Measurements from ENCODE around the gene NARS2. TPM values are rescaled to one million over a fixed set of nuclear protein-coding genes. Genes with fewer than 3 reads are reported as not detected.
A peak's percentile ranks its signal among the peaks of the same experiment; 100 is the strongest.

The NARS2 gene
- total RNA-seq, 1 donor from 2014 or later, result 17.5 TPM

- no peak overlapping the region for H3K27ac ChIP-seq
- no peak overlapping the region for H3K4me3 ChIP-seq
- TF ChIP-seq CTCF (IDR thresholded peaks at IDR 0.05), result no peak
- DNase-seq, result no peak
- no peaks in the 10 kb centered on the region for H3K27me3 ChIP-seq
- intact Hi-C loops (cut with DNase I), result no loop called here
- H3K4me1 ChIP-seq, result peaks cover 33% of the 10 kb centered on the region
- ATAC-seq, result no peak
- no peaks in the 10 kb centered on the region for H3K36me3 ChIP-seq
- no peaks in the 10 kb centered on the region for H3K9me3 ChIP-seq
These were observed 179.1 kb downstream of the NARS2 start for GRCh38 chr11:78395597-78395996.

GRCh38 chr11:78392854-78393253 lies 181.8 kb downstream of the NARS2 start:
- Histone ChIP-seq H3K9me3 (no peaks in the 10 kb centered on the region), H3K27me3 (no peaks in the 10 kb centered on the region), H3K4me1 (peaks cover 27% of the 10 kb centered on the region), H3K4me3 (no peak overlapping the region), H3K27ac (no peak overlapping the region), H3K36me3 (no peaks in the 10 kb centered on the region)
- TF ChIP-seq CTCF (IDR thresholded peaks at IDR 0.05), result no peak
- intact Hi-C loops (cut with DNase I), result no loop called here
- ATAC-seq (no peak), DNase-seq (no peak)

- H3K36me3 ChIP-seq, result no peaks in the 10 kb centered on the region
- H3K27me3 ChIP-seq, result no peaks in the 10 kb centered on the region
- H3K27ac ChIP-seq, result no peak overlapping the region
- ATAC-seq (no peak), DNase-seq (no peak)
- no peak for TF ChIP-seq CTCF (IDR thresholded peaks at IDR 0.05)
- H3K4me1 ChIP-seq, result peaks cover 18% of the 10 kb centered on the region
- intact Hi-C loops (cut with DNase I), result no loop called here
- no peaks in the 10 kb centered on the region for H3K9me3 ChIP-seq
- no peak overlapping the region for H3K4me3 ChIP-seq
These were observed 183.2 kb downstream of the NARS2 start for GRCh38 chr11:78391424-78391823.

GRCh38 chr11:78390809-78391208 lies 183.9 kb downstream of the NARS2 start:
- H3K27me3 ChIP-seq, result no peaks in the 10 kb centered on the region
- no peaks in the 10 kb centered on the region for H3K36me3 ChIP-seq
- H3K27ac ChIP-seq, result no peak overlapping the region
- ATAC-seq (peak; percentile 60), DNase-seq (no peak)
- intact Hi-C loops (cut with DNase I), result no loop called here
- TF ChIP-seq CTCF (IDR thresholded peaks at IDR 0.05), result no peak
- no peak overlapping the region for H3K4me3 ChIP-seq
- H3K4me1 ChIP-seq, result peaks cover 18% of the 10 kb centered on the region
- no peaks in the 10 kb centered on the region for H3K9me3 ChIP-seq

DNA sequence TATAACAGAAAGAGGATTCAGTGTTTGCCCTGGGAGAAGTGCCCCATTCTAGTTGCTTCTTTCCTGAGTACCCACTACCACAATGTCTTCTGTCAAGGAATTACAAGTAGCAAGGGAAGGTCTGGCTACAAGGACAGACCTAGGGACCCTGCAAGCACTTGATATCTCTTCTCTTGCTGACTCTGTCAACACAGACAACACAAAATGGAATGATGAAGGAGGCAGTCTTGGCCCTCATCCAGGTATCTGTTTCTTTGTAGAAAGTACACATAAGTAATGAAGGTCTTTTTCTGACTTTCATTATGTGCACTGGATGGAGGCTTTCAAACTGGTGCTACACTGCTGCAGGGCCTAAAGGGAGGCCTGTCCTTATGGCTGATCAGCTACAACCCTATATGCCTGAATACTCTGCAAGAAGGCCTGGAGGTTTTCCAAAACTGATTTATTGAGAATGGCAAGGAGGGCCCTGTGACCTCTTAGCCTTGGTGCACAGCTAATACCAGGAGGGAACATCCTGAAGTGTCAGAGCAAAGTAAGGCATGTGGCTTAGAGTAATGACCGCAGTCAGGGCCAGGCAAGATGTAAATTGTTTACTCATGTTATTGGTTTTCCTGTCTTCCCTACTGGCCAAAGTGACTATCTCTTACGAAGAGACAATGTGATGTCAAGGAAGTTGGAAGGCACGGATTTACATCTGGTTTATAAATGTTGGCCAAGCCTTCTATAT lies 188.3 kb downstream of the NARS2 start:
- DNase-seq (no peak), ATAC-seq (no peak)

More for the DNA sequence above, 188.3 kb downstream of the NARS2 start:
- H3K27ac ChIP-seq, result no peak overlapping the region
- H3K4me3 ChIP-seq, result no peak overlapping the region
- intact Hi-C loops (cut with DNase I), result no loop called here
- no peaks in the 10 kb centered on the region for H3K36me3 ChIP-seq
- TF ChIP-seq CTCF (IDR thresholded peaks at IDR 0.05), result no peak
- H3K27me3 ChIP-seq, result no peaks in the 10 kb centered on the region
- peaks cover 7% of the 10 kb centered on the region for H3K9me3 ChIP-seq
- peaks cover 12% of the 10 kb centered on the region for H3K4me1 ChIP-seq

Other genes starting within 250 kb of the NARS2 start
- 65.8 TPM for gene GAB2, start 157.0 kb downstream of the NARS2 start, total RNA-seq